ENCODE data around the gene POLR1G. TPM values are rescaled to one million over a fixed set of nuclear protein-coding genes. Genes with fewer than 3 reads are reported as not detected.

Gene POLR1G
- total RNA-seq = 10 to 100 TPM; 45.2 to 57.3 (median 49.1) TPM

DNA sequence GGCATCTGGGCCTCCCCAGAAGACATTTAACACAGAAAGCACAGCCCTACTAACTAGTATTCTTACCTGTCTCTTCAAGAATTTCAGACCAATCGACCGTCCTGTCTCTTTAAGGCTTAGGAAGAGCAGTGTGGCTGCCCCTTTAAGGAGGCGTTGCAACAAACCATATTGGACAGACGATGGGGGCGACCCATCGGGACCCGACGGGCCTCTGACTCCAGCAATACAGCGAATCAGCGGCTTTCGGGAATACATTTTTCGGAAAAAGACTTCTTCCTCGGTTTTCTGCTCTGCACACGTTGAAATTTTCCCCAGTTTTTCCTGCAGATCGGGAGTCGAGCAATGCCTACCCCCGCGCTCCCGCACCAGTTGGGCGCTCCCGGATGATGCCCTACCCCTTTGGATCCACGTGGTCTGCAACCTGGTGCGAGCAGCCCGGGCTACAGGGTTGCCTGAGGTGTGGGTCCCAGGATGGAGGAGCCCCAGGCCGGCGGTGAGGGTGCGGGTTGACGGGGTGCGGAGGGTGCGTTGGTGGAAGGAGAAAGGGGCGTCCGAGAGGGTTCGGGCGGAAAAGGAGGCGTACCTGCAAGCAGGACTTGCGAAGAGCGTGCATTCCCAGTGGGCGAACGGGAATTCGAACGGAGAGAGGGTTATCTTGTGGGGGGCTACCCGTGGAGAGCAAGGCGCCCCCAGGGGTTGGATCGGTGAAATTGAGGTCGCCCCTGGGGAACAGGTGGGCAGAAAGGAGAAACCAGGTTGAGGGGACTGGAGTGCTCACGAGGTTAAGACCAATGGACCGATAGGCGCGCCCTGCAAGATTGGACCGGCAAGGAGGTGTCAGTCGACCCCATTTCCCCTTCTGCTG lies at the start of gene POLR1G:
Gene POLR1G (plus strand): TSS at position 419 of the 865 bp plus-strand sequence. CDS start 53 bp downstream, at position 472.
- peaks cover 18% of the 10 kb centered on the region for H3K27me3 Mint-ChIP-seq (ENCODE audit: low read depth)
- H3K36me3 Mint-ChIP-seq (ENCODE audit: insufficient read depth) = peaks cover 11% of the 10 kb centered on the region
- H3K9me3 Mint-ChIP-seq = no peaks in the 10 kb centered on the region
- H3K4me1 Mint-ChIP-seq (ENCODE audit: low read depth) = peaks cover 32% of the 10 kb centered on the region
- ATAC-seq (peak; percentile 81 to 82), DNase-seq (peak; percentile 71)
- peak within 1 kb of the TSS; percentile 99 for H3K4me3 Mint-ChIP-seq

DNA sequence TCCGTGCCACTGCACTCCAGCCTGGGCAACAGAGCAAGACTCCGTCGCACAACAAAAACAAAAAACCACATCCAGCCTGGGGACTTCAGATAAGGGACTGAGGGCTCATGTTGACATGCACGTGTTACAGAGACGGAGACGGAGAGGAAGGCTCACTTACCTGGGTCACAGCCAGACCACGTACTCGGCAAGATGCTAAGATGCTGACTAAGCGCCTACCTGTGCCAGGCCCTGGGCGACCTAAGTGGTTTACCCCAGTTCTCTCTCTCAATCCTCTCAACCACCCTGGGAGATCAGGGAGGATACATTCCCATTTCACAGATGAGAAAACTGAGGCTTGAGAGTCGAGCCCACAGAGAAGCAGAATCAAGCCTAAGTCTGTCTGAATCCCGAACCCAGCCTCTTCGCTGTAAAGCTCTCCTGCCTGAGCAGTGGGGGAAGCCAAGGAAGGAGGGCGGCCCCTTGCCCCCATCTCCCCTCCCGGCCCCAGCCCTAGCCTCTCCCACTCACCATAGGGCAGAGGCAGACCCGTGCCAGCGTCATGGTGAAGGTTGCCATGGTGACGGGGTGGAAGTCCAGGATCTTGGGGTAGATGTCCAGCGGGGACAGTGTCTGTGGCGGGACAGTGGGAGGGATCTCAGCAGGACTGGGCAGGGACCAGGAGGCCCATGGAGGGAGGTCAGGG lies 49.5 kb upstream of the POLR1G start:
- Mint-ChIP-seq H3K27me3 (ENCODE audit: low read depth) (no peaks in the 10 kb centered on the region), H3K9me3 (no peaks in the 10 kb centered on the region), H3K4me1 (ENCODE audit: low read depth) (no peaks in the 10 kb centered on the region), H3K4me3 (no peak overlapping the region), H3K36me3 (ENCODE audit: insufficient read depth) (peaks cover 16% of the 10 kb centered on the region)
- ATAC-seq = no peak
- DNase-seq = no peak

GRCh38 chr19:45357445-45357783 lies 49.0 kb upstream of the POLR1G start:
- ATAC-seq (no peak), DNase-seq (no peak)
- Mint-ChIP-seq H3K4me3 (no peak overlapping the region), H3K36me3 (ENCODE audit: insufficient read depth) (peaks cover 16% of the 10 kb centered on the region), H3K4me1 (ENCODE audit: low read depth) (no peaks in the 10 kb centered on the region), H3K9me3 (no peaks in the 10 kb centered on the region), H3K27me3 (ENCODE audit: low read depth) (no peaks in the 10 kb centered on the region)

DNA sequence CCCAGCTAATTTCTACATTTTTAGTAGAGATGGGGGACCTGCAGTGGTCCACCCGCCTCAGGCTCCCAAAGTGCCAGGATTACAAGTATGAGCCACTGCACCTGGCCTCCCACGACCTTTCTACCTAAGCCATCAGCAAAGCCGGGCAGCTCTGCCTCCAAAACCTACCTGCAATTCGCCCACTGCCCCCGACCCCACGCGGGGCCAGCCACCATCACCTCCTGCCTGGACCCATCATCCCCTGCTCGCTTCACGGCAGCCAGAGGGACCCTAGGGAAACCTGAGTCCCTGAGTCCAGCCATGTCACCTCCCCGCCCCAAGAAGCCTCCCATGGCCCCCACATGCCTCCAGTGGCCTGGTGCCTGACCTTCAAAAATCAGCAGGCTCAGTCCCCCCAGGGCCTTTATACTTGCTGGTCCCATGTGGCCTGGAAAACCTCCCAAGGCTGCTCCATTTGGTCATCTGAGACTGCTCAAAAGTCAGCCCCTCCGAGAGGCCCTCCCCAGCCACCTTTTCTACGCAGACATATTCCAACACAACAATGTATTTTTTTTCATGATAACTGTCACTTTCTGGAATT lies 48.1 kb upstream of the POLR1G start:
- H3K36me3 Mint-ChIP-seq (ENCODE audit: insufficient read depth) = peaks cover 13% of the 10 kb centered on the region

GRCh38 chr19:45361608-45362007 lies 44.8 kb upstream of the POLR1G start:
- H3K27me3 Mint-ChIP-seq (ENCODE audit: low read depth) = no peaks in the 10 kb centered on the region
- no peaks in the 10 kb centered on the region for H3K9me3 Mint-ChIP-seq
- H3K36me3 Mint-ChIP-seq (ENCODE audit: insufficient read depth) = peaks cover 5% of the 10 kb centered on the region
- ATAC-seq = no peak
- no peak for DNase-seq
- no peaks in the 10 kb centered on the region for H3K4me1 Mint-ChIP-seq (ENCODE audit: low read depth)
- no peak overlapping the region for H3K4me3 Mint-ChIP-seq

More for the DNA sequence above, 48.1 kb upstream of the POLR1G start:
- DNase-seq (no peak), ATAC-seq (no peak)
- no peaks in the 10 kb centered on the region for H3K9me3 Mint-ChIP-seq
- no peaks in the 10 kb centered on the region for H3K4me1 Mint-ChIP-seq (ENCODE audit: low read depth)
- H3K4me3 Mint-ChIP-seq = no peak overlapping the region
- no peaks in the 10 kb centered on the region for H3K27me3 Mint-ChIP-seq (ENCODE audit: low read depth)

- H3K27me3 Mint-ChIP-seq (ENCODE audit: low read depth) = no peaks in the 10 kb centered on the region
- no peak overlapping the region for H3K4me3 Mint-ChIP-seq
- H3K36me3 Mint-ChIP-seq (ENCODE audit: insufficient read depth) = peaks cover 5% of the 10 kb centered on the region
- no peak for ATAC-seq
- H3K4me1 Mint-ChIP-seq (ENCODE audit: low read depth) = no peaks in the 10 kb centered on the region
- H3K9me3 Mint-ChIP-seq = no peaks in the 10 kb centered on the region
- no peak for DNase-seq
These were observed 44.2 kb upstream of the POLR1G start for GRCh38 chr19:45362291-45362690.

DNA sequence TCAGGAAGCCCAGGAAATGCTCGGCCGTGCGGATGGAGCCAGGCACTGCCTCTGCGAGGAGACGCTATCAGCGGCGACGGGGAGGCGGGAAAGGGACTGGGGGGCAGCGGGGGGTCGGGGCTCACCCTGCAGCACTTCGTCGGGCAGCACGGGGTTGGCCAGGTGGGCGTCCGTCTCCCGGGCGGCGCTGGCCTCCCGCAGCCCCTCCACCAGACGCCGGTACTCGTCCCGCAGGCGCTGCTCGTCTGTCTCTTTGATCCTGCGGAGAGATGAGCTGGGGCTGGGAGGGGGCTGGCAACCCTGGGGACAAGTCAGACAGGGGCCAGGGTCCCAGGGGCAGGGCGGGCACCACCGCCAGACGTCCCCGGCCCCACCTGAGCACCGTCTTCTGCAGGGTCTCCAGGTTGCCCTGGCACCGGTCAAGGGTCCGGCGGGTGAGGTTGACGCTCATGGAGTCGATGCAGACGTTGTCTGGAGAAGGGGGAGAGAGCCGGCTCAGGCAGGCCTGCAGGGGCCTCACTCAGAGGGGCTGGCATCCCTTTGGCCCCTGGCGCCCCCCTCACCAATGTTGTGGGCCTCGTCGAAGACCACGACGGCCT lies 42.5 kb upstream of the POLR1G start:
- DNase-seq (no peak), ATAC-seq (no peak)
- Mint-ChIP-seq H3K36me3 (ENCODE audit: insufficient read depth) (peaks cover 3% of the 10 kb centered on the region), H3K9me3 (no peaks in the 10 kb centered on the region), H3K4me1 (ENCODE audit: low read depth) (peaks cover 5% of the 10 kb centered on the region), H3K4me3 (no peak overlapping the region), H3K27me3 (ENCODE audit: low read depth) (no peaks in the 10 kb centered on the region)

DNA sequence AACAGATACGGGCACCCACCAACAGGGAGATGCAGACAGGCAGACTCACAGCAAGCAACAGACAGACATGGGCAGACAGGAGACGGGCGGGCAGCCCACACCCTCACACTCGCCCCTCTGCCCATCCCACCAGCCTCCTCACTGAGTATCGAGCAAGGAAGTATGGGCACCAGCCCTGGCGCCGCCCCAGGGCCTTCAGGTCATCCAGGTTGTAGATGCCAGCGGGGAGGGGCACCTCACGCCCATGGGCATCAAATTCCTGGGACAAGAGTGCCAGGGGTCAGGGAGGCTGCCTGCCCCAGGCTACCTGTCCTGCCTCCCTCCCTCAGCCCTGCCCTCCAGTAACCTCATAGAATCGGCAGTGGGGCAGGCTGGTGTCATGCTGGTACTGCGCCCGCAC lies 41.7 kb upstream of the POLR1G start:
- H3K9me3 Mint-ChIP-seq = no peaks in the 10 kb centered on the region
- ATAC-seq = no peak
- H3K4me3 Mint-ChIP-seq = no peak overlapping the region
- no peak for DNase-seq
- H3K4me1 Mint-ChIP-seq (ENCODE audit: low read depth) = peaks cover 9% of the 10 kb centered on the region
- H3K36me3 Mint-ChIP-seq (ENCODE audit: insufficient read depth) = peaks cover 3% of the 10 kb centered on the region
- no peaks in the 10 kb centered on the region for H3K27me3 Mint-ChIP-seq (ENCODE audit: low read depth)

DNA sequence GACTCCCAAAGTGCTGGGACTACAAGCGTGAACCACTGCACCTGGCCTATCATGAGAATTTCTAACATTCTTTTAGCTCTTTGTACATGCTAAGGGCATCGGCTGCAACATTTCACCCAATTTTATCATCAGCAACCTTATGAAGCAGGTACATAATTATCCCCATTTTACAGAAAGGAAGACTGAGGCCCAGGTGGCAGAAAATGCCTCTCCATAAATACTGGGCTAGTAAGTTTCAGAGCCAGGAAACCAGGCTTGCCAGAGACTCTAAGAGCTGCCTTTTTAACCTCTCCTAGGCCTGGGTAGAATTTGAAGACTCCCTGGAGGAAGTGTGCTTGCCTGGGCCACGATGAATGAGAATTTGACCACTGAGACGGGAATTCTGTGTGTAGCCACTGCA lies 38.3 kb upstream of the POLR1G start:
- ATAC-seq = no peak
- no peaks in the 10 kb centered on the region for H3K9me3 Mint-ChIP-seq
- no peaks in the 10 kb centered on the region for H3K27me3 Mint-ChIP-seq (ENCODE audit: low read depth)
- no peaks in the 10 kb centered on the region for H3K36me3 Mint-ChIP-seq (ENCODE audit: insufficient read depth)
- no peak overlapping the region for H3K4me3 Mint-ChIP-seq
- DNase-seq = no peak
- peaks cover 14% of the 10 kb centered on the region for H3K4me1 Mint-ChIP-seq (ENCODE audit: low read depth)

DNA sequence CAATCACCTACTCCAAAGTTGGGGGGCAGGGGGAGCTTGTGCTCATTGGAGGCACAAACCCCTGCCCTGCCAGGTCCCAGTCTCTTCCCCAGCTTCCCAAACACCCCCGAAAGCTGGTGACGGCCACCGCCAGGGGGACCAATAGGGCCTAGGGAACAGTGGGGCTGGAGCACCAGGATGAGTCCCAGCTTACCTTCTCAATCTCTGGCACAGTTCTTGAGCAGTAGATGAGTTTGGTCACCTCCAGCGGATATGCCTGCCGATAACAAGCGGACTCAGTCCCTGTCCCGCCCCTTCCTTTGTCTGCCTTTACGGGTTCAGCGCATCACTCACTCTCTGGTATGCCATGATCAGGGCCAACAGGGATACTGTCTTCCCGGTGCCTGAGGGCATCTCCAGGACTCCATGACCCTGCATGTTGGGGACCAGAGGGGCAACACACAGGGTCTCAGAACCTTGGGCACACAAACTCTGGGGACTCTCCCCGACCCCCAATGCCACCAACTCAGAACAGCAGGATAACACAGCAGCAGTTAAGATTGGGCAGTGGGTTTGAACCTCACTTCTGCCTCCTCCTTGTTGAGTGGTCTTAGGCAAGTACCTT lies 37.6 kb upstream of the POLR1G start:
- Mint-ChIP-seq H3K36me3 (ENCODE audit: insufficient read depth) (no peaks in the 10 kb centered on the region), H3K4me3 (peak overlapping the region; percentile 65), H3K27me3 (ENCODE audit: low read depth) (no peaks in the 10 kb centered on the region), H3K4me1 (ENCODE audit: low read depth) (peaks cover 14% of the 10 kb centered on the region), H3K9me3 (no peaks in the 10 kb centered on the region)
- DNase-seq (no peak), ATAC-seq (no peak)

DNA sequence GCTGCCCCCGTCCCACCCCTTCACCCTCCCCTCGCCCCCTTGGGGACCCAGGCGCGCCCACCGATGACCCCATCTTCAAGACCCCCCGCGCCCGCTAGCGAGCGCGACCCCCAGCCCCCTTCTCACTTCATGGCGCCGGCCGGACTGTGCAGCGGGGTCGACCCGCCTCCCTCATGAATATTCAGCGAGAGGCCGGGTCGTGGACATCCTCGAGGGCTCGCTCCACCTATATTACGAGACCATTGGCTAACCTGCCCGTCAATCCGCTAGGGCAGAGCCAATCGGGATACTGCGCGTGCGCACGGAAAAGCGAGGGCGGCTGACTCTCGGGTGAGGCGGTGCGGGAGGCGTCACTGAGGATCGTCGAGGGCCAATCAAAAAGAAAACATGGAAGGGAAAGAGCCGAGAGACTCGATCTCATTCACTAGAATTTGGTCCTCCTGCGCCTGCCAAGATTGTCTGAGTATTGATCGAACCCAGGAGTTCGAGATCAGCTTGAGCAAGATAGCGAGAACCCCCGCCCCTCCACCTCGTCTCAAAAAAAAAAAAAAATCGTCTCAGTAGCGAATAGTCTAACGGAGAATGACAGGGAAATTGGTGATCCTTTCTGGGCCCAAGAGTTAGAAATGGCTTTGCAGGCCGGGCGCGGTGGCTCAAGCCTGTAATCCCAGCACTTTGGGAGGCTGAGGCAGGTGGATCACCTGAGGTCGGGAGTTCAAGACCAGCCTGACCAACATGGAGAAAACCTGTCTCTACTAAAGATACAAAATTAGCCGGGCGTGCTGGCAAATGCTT lies 35.8 kb upstream of the POLR1G start, which contains the start of gene ERCC2:
Gene ERCC2 (minus strand): TSS at position 164 of the 795 bp plus-strand sequence. CDS start 33 bp downstream, at position 131.
- peak; percentile 99 to 100 for ATAC-seq
- Mint-ChIP-seq H3K4me3 (peak within 1 kb of the TSS; percentile 85), H3K27me3 (ENCODE audit: low read depth) (no peaks in the 10 kb centered on the region), H3K4me1 (ENCODE audit: low read depth) (peaks cover 14% of the 10 kb centered on the region), H3K36me3 (ENCODE audit: insufficient read depth) (no peaks in the 10 kb centered on the region), H3K9me3 (no peaks in the 10 kb centered on the region)
- peak; percentile 99 for DNase-seq

DNA sequence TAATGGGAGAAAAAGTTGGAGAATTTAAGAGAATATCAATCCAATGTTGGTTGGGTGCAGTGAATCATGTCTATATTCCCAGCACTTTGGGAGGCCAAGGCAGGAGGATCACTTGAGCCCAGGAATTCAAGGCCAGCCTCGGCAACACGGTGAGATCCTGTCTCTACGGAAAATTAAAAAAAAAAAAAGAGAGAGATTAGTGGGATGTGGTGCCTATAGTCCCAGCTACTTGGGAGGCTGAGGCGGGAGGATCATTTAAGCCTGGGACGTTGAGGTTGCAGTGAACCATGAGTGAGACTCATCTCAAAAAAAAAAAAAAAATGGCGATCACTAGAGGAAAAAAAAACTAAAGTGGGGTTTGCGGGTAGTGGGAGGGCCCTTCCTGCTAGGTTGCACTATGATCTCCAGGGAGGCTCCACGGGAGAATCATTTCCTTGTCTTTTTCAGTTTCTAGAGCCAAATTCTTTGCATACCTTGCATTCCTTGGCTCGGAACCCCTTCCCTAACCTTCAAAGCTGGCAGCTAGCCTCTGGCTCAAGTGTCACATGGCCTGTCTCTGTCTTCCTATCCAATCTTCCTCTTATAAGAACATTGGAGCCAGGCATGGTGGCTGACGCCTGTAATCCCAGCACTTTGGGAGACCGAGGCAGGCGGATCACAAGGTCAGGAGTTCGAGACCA lies 30.3 kb upstream of the POLR1G start:
- DNase-seq = no peak
- ATAC-seq = no peak
- H3K36me3 Mint-ChIP-seq (ENCODE audit: insufficient read depth) = no peaks in the 10 kb centered on the region
- no peaks in the 10 kb centered on the region for H3K27me3 Mint-ChIP-seq (ENCODE audit: low read depth)
- no peak overlapping the region for H3K4me3 Mint-ChIP-seq
- no peaks in the 10 kb centered on the region for H3K4me1 Mint-ChIP-seq (ENCODE audit: low read depth)
- no peaks in the 10 kb centered on the region for H3K9me3 Mint-ChIP-seq

DNA sequence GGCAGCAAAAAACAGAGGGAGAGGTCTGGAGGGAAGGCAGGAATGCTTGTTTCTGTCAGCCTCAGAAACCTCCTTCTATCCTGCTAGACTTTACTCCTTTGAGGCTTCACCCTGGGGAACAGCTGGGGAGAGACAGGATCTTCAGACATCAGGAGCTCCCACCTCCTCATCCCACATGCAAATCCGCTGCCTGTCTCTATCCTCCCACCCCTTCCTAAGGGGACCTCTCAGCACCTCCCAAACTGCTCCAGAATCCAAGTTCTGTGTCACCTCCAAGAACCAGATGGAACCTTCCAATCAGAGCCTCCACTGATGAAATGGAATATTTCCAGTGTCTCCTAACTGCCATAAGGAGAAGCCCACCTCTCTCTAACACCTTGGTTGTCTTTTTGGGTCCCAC lies 26.3 kb upstream of the POLR1G start:
- Mint-ChIP-seq H3K9me3 (no peaks in the 10 kb centered on the region), H3K4me3 (no peak overlapping the region), H3K4me1 (ENCODE audit: low read depth) (no peaks in the 10 kb centered on the region), H3K27me3 (ENCODE audit: low read depth) (peaks cover 13% of the 10 kb centered on the region), H3K36me3 (ENCODE audit: insufficient read depth) (no peaks in the 10 kb centered on the region)
- DNase-seq (no peak), ATAC-seq (no peak)
